ENCODE data around the gene RARRES1. TPM values are rescaled to one million over a fixed set of nuclear protein-coding genes. Genes with fewer than 3 reads are reported as not detected.

RARRES1 gene
- total RNA-seq, 4 donors from 2014 or later: 11.6 to 225 (median 84.9) TPM

DNA sequence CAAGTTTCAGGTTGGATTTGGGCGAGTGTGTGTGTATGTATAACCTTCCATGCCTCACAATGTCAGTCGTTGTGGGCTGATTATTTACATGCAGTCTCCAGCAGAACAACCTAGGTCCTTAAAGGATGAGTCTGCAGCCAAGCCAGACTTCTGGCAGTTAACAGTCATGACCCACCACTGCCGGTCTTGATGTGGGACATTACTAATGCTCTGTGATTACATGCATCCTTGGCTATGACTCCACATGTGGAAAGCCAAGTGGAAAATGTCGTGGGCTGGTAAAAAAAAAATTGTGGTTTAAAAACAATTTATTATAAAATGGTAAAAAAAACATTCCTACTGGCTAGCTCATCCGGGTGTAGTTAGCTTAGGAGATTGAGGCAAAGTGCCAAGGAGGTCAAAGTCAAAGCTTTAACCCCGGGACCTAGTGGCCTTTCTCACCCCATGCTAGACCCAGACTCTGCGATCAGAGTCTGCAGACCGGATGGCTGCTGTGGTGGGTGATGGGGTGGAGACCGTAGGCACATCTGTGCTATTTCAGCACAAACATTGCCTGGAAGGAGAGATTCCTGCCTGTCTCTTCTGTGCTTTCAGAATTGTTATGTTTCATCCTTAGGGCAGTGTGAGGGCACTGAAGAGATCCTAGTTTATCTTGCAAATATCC lies 6.8 kb downstream of the RARRES1 start:
- Histone ChIP-seq H3K4me1 (peaks cover 0 to 50% (median 15%) of the 10 kb centered on the region in 4 donors), H3K4me3 (no peak overlapping the region)

DNA sequence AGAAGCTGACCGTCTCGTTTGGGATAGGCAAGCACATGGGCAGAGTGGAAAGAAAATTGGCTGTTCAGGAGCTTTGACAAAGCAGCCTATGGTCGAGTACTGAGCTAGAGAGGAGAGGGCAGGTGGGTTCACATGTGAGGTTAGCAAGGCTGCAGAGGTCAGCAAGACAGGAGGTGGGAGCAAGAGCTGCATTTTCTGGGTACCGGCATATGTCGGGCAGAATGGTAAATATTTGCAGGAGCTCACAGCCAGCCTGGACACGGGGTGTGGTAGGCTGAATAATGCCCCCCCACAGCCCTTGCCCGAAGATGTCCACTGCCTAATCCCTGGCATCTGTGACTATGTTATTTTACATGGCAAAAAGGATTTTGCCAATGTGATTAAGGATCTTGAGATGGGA lies 8.3 kb downstream of the RARRES1 start:
- DNase-seq: no peak
- Histone ChIP-seq H3K4me3 (no peak overlapping the region), H3K27me3 (no peaks in the 10 kb centered on the region), H3K36me3 (no peaks in the 10 kb centered on the region), H3K9me3 (no peaks in the 10 kb centered on the region), H3K4me1 (peaks cover 0 to 50% (median 15%) of the 10 kb centered on the region in 4 donors), H3K27ac (peak overlapping the region; percentile 28 to 87 (median 74))
- TF ChIP-seq, protein P1, sequence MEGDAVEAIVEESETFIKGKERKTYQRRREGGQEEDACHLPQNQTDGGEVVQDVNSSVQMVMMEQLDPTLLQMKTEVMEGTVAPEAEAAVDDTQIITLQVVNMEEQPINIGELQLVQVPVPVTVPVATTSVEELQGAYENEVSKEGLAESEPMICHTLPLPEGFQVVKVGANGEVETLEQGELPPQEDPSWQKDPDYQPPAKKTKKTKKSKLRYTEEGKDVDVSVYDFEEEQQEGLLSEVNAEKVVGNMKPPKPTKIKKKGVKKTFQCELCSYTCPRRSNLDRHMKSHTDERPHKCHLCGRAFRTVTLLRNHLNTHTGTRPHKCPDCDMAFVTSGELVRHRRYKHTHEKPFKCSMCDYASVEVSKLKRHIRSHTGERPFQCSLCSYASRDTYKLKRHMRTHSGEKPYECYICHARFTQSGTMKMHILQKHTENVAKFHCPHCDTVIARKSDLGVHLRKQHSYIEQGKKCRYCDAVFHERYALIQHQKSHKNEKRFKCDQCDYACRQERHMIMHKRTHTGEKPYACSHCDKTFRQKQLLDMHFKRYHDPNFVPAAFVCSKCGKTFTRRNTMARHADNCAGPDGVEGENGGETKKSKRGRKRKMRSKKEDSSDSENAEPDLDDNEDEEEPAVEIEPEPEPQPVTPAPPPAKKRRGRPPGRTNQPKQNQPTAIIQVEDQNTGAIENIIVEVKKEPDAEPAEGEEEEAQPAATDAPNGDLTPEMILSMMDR (IDR thresholded peaks at IDR 0.05): no peak
- no peak for TF ChIP-seq POLR2A (IDR thresholded peaks at IDR 0.05)

More for the DNA sequence above, 6.8 kb downstream of the RARRES1 start:
- H3K36me3 ChIP-seq: no peaks in the 10 kb centered on the region
- no peaks in the 10 kb centered on the region for H3K9me3 ChIP-seq
- peak in 1 of 3 donors; percentile 74 for DNase-seq
- no peaks in the 10 kb centered on the region for H3K27me3 ChIP-seq
- TF ChIP-seq, protein P1 (IDR thresholded peaks at IDR 0.05): no peak
- TF ChIP-seq POLR2A (IDR thresholded peaks at IDR 0.05): no peak
- H3K27ac ChIP-seq: peak overlapping the region; percentile 8 to 83 (median 69)

DNA sequence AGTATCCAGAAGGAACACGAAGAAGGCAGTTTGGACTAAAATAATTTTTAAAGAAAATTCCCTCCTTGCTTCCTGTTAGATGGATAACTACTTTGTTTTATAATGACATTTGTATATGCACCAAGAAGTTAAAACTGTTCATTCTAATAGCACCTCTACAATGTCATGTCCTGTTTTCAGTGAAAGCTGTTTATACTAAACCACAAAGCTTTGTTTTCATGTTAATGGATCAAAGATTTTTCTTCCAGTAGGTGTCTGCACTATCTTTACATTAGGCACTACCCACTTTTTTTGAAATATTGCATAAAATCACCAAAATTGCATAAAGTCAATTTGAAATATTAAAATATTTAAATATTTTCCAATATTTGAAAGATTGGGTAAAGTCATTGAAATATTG lies 10.1 kb downstream of the RARRES1 start:
- Histone ChIP-seq H3K27me3 (no peaks in the 10 kb centered on the region), H3K9me3 (no peaks in the 10 kb centered on the region), H3K4me1 (peaks cover 0 to 49% (median 9%) of the 10 kb centered on the region in 4 donors), H3K27ac (peak overlapping the region in 3 of 4 donors; percentile 66 to 87 (median 83)), H3K36me3 (no peaks in the 10 kb centered on the region), H3K4me3 (no peak overlapping the region)
- no peak for DNase-seq
- no peak for TF ChIP-seq POLR2A (IDR thresholded peaks at IDR 0.05)
- TF ChIP-seq, protein P1 (IDR thresholded peaks at IDR 0.05): no peak

DNA sequence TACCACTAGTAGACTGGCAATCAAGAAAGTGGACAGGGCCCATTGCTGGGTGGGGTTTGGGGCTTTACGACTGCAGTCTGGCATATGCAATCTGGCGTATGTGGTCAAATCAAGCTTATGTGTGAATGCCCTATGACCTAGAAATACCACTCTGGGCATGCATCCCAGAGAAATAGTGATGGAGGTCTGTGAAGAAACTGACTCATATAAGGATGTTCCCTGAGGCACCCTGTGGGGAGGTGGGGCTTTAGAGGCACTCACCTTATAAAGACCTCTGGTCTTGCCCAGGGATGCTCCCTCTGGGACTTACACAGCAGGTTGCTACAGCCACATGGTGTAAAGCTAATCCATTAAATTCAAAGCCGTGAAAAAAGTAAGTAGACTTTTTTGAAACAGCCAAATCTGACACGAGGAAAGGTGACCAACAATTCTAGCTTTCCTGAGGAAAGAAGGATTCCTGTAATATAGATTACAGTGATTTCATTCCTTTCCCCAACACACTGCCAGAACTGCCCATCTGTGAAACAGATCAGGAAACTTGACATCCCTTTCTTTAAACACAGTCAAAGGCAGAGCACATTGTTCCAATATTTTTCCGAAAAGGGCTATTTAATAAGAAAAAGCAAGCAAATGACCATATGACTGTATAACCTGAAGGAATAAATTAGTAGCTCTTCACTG lies 13.6 kb downstream of the RARRES1 start:
- DNase-seq: no peak
- H3K4me1 ChIP-seq: peaks cover 0 to 14% (median 5%) of the 10 kb centered on the region in 4 donors
- H3K27me3 ChIP-seq: no peaks in the 10 kb centered on the region
- TF ChIP-seq, protein P1 (IDR thresholded peaks at IDR 0.05): no peak
- no peak for TF ChIP-seq POLR2A (IDR thresholded peaks at IDR 0.05)
- H3K4me3 ChIP-seq: no peak overlapping the region
- H3K27ac ChIP-seq: no peak overlapping the region
- H3K36me3 ChIP-seq: peaks cover 0 to 2% (median 0%) of the 10 kb centered on the region in 3 donors
- H3K9me3 ChIP-seq: no peaks in the 10 kb centered on the region

DNA sequence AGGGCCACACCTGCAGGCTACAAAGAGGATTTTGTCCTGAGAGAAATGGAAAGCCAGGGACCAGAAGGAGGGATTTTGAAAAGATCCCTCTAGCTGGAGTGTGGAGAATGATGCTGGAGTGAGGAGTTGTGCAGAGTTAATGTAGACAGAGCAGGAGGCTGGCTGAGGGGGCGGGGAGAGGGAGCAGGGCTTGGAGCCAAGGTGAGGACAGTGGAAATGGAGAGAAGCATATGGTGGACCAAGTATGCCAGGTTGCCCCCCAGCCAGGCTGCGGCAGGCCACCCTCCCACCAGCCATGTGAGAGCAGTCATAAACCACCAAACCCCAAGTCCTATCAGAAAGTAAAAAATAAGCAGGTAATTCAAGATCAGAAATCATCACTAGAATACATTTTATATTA lies 14.7 kb downstream of the RARRES1 start:
- peak overlapping the region in 1 of 4 donors; percentile 18 for H3K27ac ChIP-seq
- no peaks in the 10 kb centered on the region for H3K9me3 ChIP-seq
- no peak overlapping the region for H3K4me3 ChIP-seq
- no peak for DNase-seq
- H3K27me3 ChIP-seq: no peaks in the 10 kb centered on the region
- H3K4me1 ChIP-seq: peaks cover 0 to 5% (median 3%) of the 10 kb centered on the region in 4 donors
- TF ChIP-seq, protein P1 (IDR thresholded peaks at IDR 0.05): no peak
- no peak for TF ChIP-seq POLR2A (IDR thresholded peaks at IDR 0.05)
- peaks cover 0 to 10% (median 0%) of the 10 kb centered on the region in 3 donors for H3K36me3 ChIP-seq
